ENCODE measurements around the gene IQGAP2. TPM values are rescaled to one million over a fixed set of nuclear protein-coding genes. Genes with fewer than 3 reads are reported as not detected.

IQGAP2 gene
- total RNA-seq, 6 experiments from 2014 or later, result 96.4 to 152 (median 123) TPM

- peak overlapping the region; percentile 18 to 37 (median 35) for H3K27ac ChIP-seq
- DNase-seq (peak; percentile 70 to 89 (median 86)), ATAC-seq (peak; percentile 82 to 93 (median 86))
- no peaks in the 10 kb centered on the region for H3K9me3 ChIP-seq
- no peaks in the 10 kb centered on the region for H3K36me3 ChIP-seq
- WGBS (ENCODE audit: insufficient coverage, low coverage, low lambda C conversion rate, missing lambda C conversion rate), result 18% methylated on average over 13 of the region's 13 CpGs
- intact Hi-C loops (cut with DNase I), result no loop called here
- no peak for TF ChIP-seq POLR2A (IDR thresholded peaks at IDR 0.05)
- no peak for TF ChIP-seq CTCF (IDR thresholded peaks at IDR 0.05)
- peak overlapping the region in 1 of 3 donors; percentile 5 for H3K4me3 ChIP-seq
- no peaks in the 10 kb centered on the region for H3K27me3 ChIP-seq
- peaks cover 0 to 56% (median 26%) of the 10 kb centered on the region in 4 donors for H3K4me1 ChIP-seq
These were observed 13.5 kb upstream of the IQGAP2 start for GRCh38 chr5:76389513-76390154.

- no peak overlapping the region for H3K4me3 ChIP-seq
- peak overlapping the region in 1 of 3 donors; percentile 37 for H3K27ac ChIP-seq
- no peaks in the 10 kb centered on the region for H3K36me3 ChIP-seq
- WGBS (ENCODE audit: insufficient coverage, low coverage, low lambda C conversion rate, missing lambda C conversion rate), result 84% methylated on average over 9 of the region's 9 CpGs
- DNase-seq (no peak), ATAC-seq (no peak)
- no peaks in the 10 kb centered on the region for H3K9me3 ChIP-seq
- no peak for TF ChIP-seq POLR2A (IDR thresholded peaks at IDR 0.05)
- no peak for TF ChIP-seq CTCF (IDR thresholded peaks at IDR 0.05)
- H3K4me1 ChIP-seq, result peaks cover 0 to 42% (median 19%) of the 10 kb centered on the region in 4 donors
- intact Hi-C loops (cut with DNase I), result no loop called here
- no peaks in the 10 kb centered on the region for H3K27me3 ChIP-seq
These were observed 12.1 kb upstream of the IQGAP2 start for GRCh38 chr5:76391014-76391413.

GRCh38 chr5:76393035-76393680 is 9.9 kb upstream of the IQGAP2 start:
- Histone ChIP-seq H3K27ac (no peak overlapping the region), H3K36me3 (no peaks in the 10 kb centered on the region), H3K27me3 (no peaks in the 10 kb centered on the region), H3K9me3 (no peaks in the 10 kb centered on the region), H3K4me3 (no peak overlapping the region), H3K4me1 (peaks cover 0 to 27% (median 12%) of the 10 kb centered on the region in 4 donors)
- ATAC-seq (no peak), DNase-seq (no peak)
- intact Hi-C loops (cut with DNase I), result no loop called here
- 78% methylated on average over 5 of the region's 5 CpGs for WGBS (ENCODE audit: insufficient coverage, low coverage, low lambda C conversion rate, missing lambda C conversion rate)
- TF ChIP-seq POLR2A (IDR thresholded peaks at IDR 0.05), result no peak
- TF ChIP-seq CTCF (IDR thresholded peaks at IDR 0.05), result no peak

GRCh38 chr5:76397200-76397599 is 5.9 kb upstream of the IQGAP2 start:
- Histone ChIP-seq H3K9me3 (no peaks in the 10 kb centered on the region), H3K4me3 (no peak overlapping the region), H3K36me3 (no peaks in the 10 kb centered on the region), H3K27ac (no peak overlapping the region), H3K4me1 (peaks cover 0 to 5% (median 0%) of the 10 kb centered on the region in 4 donors), H3K27me3 (no peaks in the 10 kb centered on the region)
- intact Hi-C loops (cut with DNase I), result no loop called here
- DNase-seq, result no peak
- 95% methylated on average over 2 of the region's 2 CpGs for WGBS (ENCODE audit: insufficient coverage, low coverage, low lambda C conversion rate, missing lambda C conversion rate)
- TF ChIP-seq CTCF (IDR thresholded peaks at IDR 0.05) (no peak), POLR2A (IDR thresholded peaks at IDR 0.05) (no peak)
- no peak for ATAC-seq

Data from right lobe of liver (tissue), 6 donors.